Measurements from ENCODE around the gene CPEB4.

Gene CPEB4

DNA sequence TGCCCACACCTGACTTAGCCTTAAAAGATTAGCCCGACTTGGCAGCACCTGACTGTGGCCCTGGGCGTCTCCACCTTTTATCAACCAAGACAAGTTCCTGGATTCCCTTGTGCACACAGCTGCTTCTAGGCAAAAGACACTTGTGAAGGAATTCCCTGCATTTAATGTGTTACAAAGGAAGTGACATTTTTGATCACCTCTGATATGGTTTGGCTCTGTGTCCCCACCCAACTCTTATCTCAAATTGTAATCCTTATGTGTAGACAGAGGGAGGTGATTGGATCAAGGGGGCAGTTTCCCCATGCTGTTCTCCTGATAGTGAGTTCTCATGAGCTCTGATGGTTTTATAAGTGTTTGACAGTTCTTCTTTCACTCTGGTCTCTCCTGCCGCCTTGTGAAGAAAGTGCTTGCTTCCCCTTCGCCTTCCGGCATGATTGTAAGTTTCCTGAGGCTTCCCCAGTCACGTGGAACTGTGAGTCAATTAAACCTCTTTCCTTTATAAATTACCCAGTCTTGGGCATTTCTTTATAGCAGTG lies 2.6 kb upstream of the CPEB4 start:
- DNase-seq = no peak

DNA sequence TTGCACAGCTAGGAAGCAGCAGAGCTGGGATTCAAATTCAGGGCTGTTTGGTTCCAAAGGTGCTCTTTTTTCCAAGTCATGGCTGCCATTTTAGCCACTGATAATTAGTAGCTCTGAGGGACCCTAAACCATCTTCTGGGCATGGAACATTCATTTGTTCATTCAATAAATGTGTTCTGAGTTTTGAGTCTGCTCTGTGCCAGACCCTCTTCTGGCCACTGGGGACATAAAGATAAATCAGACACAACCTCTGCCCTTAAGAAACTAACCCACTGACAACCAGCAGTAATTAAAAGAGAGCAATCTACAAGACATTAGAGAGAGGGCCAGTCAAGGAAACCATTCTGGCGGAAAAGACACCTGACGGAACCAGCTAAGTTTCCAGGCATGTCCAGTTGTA lies 2.0 kb upstream of the CPEB4 start:
- no peak for DNase-seq

DNA sequence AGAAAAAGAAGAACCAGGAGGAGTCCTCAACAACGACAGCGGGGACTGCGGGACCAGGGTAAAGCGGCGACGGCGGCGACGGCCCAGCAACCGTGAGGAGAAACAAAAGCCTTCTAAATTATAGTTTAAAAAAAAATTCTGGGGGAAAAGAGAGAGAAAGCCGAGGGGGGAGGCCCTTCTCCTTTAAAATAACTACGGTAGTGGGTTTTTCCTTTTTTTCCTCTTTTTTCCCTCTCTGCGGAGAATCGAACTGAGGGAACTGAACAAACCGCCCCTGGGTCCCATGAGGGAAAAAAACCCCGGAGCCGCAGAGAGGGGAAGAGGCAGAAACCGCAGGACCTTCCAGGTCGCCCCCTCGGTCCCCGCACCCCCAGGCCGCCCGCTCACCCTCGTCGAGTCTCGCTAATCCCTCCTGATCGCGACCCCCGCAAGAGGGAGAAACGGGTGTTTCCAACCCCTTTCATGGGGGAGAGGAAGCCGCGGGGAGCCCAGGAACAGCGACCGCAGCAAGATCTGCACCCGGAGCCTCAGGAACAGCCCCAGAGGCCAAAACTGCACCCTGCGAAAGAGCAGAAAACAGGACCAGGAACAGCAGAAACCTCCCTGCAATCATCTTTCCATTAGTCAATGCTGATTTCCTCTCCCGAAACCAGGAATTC lies 453 bp downstream of the CPEB4 start:
- peak; percentile 26 for DNase-seq

DNA sequence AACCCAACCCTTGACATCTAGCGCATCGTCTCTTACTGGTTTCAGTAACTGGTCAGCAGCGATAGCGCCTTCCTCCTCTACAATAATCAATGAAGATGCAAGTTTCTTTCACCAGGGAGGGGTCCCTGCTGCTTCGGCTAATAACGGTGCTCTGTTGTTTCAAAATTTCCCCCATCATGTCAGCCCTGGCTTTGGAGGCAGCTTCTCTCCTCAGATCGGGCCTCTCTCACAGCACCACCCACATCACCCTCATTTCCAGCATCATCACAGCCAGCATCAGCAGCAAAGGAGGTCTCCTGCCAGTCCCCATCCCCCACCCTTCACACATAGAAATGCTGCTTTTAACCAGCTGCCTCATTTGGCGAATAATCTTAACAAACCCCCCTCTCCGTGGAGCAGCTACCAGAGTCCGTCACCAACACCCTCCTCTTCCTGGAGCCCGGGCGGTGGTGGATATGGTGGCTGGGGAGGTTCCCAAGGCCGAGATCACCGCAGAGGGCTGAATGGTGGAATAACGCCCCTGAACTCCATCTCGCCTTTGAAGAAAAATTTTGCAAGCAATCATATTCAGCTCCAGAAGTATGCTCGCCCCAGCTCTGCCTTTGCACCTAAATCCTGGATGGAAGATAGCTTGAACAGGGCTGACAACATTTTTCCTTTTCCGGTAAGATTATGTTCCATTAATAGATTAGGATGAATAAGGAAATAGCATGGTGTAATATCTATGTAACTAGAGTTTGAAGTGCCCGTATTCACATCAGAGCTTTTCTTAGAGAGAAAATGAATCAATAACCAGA lies 2.2 kb downstream of the CPEB4 start:
- peak; percentile 53 for DNase-seq

DNA sequence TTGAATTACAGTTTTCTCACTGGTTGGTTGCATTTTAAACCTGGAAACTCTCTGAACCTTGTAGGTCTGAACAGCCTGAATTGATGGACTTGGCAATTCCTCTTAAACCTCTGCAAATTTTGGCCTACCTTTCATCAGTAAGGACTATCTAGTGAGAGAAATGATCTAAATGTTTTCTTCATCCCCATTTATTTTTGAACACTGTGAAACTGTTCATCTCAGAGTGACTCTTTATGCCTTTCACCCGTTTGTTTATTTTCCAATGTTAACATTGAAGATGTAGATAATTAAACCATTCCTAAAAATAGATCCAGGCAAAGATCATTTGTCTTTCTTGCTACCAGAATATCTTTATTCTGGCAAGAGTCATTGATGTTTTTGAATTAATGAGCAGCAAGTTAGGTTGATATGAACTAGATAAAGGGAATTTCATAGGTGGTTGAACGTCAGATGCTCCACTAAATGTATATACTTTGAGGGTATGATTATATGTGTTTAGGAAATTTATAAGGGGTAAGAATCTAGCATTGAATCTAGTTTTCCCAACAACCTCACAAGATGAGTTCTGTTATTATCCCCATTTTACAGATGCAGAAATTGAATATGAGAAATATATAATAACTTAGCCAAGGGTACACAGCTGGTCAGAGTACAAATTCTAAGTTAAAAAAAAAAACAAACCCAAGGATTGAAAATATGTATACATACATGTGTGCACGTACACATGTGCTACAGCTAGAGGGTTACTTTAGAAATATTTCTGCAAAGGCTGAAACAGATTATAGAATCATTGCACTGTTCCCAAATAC lies 3.4 kb downstream of the CPEB4 start:
- peak; percentile 22 for DNase-seq

DNA sequence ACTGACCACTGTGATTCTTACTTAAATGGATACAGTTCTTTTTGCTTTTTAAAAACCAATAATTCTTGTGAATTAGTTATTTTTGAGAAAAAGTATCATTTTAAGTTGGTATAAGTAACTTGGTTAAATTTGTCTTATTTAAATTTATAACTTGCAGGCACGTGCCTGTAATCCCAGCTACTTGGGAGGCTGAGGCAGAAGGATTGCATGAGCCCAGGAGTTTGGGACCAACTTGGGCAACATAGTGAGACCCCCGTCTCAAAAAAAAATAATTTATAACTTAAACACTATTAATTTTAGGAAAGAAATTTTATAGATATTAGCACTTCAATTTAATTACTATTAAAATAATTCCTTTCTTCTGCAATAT lies 5.0 kb downstream of the CPEB4 start:
- no peak for DNase-seq

DNA sequence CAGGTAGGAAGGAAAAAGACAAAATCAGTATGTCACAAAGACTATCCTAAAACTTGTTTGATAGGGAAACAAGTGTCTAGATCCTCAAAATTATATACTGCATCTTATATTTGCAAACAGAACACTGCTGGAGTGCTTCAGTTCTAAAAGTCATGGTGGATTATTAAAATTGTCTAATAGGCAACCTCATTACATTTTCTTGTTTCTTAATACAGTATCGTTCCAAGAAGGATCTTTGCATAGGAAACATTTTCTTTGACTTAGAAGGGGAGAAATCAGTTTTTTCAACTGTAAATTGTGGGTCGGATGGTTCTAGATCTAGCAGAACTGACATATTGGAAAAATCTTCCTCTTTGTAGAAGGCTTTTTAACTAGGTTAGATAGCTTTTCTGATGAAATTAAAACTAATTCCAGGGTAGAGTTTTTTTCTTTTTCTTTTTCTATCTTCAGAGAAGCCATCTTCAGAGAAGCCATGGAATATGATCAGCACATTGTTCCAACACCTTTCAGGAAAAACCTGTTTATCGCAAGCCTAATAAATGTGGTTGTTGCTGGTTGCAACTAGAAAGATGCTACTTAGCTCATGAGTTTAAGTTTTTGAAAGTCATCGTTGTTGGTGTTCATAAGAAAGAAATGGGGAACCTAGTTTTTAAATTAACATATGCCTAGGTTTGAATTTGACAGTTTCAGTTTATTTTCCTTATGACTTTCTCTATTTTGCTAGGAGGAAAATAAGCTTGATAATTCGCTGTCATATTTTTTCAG lies 7.4 kb downstream of the CPEB4 start:
- peak; percentile 17 for DNase-seq

DNA sequence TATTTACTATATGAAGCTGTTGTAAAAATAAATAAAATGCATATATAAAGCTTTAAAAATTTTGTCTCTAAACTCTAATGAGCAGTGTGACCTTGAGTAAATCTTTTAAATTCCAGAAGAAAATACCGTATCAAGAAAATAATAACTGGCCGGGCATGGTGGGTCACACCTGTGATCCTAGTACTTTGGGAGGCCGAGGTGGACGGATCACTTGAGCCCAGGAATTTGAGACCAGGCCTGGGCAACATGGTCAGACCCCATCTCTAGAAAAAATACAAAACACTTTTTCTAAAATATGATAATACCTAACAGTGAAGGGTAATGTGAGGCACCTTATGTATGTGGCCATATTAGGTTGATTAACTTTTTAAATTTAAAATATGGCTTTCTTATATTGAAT lies 8.5 kb downstream of the CPEB4 start:
- DNase-seq = no peak

DNA sequence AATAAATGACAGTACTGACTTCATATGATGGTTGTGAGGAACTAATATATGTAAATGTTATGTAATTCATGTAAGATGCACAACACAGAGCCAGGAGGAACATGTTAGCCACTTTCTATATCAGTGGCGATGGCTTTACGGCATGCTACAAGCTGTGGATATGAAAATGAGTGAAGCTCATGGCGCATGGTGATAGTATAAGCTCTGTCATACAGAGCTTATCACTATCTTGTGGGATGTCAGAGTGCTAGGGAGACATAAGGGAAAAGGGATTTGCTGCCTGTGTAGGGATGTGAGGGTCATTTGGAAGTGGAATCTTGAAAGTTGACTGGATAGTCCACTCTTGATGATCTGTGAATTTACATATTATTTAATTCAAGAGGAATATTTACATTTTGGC lies 13.6 kb downstream of the CPEB4 start:
- no peak for DNase-seq

DNA sequence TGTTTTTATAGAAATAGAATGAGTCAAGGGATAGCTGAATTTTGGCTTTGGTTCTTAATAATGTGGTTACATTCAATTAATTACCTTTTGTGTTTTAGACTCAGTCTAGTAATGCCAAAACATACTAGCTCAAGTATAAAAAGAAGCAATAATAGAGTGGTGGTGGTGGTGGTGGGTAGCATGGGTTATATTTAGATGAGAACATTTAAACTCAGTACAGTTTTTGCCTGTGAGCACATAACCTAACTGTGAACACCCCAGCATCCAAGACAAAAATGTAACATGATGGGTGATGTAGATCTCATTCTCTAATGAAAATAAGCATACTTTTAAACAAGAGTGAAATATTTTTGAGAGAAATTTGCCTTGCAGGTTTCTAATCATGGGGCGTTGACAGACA lies 14.2 kb downstream of the CPEB4 start:
- no peak for DNase-seq

DNA sequence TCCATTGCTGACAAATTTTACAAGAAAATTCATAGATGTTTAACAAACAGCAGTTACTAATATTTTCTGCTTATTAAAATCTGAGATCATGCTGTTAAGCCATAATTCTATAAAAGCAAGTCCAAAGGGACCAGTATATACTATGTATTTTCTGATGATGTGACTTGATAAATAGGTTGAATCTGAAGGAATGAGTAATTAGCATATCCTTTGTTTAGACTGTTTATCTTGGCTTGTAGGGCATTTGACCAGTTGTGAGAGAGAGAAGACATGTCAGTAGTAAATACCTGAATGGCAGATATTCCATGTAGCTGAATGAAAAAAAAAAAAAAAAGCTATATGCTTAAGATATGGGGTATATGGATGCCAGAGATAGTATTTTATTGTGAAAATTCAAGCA lies 14.6 kb downstream of the CPEB4 start:
- DNase-seq = no peak

DNA sequence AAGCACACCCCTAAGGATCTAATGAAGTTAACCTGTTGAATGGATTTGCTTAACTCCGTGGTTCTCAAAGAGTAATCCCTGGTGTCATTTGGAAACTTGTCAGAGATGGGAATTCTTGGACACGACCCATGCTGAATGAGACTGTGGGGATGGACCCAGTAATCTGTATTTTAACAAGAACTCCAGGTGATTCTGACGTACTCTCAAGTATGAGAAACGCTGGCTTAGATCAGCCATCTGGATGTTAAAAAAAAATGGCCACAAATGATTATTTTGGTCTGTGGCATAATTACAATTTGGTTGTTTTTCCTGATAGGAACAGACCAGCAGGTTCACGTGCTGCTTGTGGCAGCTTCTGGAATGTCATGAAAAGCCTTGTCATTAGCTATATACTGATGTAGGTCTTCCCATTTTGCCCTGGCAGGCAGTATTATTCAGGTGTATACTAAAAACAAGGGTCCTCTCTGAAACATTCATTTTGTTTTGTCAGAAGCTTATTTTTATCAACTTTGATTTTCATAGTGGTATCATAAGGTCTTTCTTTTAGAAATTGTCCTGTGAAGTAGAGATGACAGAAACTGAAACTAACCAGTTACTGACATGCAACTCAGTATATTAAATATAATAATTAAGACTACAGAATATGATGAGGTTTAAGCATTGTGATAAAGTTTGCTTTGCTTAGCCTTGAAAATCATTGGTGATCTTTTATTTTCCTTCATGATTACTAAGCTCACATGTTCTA lies 15.4 kb downstream of the CPEB4 start:
- DNase-seq = no peak

DNA sequence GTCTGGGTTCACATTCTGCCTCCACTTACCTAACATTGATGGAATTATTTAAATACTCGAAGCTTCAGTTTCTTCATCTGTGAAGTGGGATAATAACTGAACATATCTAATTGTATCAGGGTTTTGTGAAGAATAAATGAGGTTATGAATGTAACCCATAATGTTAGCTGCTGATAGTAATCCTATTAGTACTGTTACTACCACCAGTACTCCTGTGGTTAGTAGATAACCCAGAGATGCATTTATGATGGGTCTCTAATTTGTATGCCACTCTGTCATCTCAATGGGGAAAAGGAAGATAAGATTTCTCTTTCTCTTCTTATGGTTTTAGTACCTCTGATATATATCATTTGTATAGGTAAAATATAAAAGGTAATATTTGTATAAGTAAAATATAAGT lies 16.0 kb downstream of the CPEB4 start:
- DNase-seq = no peak

DNA sequence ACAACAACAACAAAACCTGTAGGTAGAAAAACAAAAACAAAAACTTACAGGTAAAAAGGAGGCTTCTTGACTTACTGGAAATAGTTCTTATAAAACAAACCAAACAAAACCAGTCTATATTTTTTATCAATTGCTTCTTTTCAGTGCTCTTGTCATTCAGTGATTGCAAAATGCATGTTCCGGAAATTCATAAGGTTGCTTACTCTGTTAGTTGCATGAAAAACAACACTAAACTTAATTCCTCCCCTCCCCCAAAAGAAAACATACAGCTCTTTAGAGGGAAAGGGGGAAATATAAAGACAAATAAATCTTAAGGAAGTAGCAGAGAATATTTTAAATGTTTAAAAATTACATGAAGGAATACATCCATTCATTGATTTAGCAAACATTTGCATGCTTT lies 19.1 kb downstream of the CPEB4 start:
- DNase-seq = no peak

DNA sequence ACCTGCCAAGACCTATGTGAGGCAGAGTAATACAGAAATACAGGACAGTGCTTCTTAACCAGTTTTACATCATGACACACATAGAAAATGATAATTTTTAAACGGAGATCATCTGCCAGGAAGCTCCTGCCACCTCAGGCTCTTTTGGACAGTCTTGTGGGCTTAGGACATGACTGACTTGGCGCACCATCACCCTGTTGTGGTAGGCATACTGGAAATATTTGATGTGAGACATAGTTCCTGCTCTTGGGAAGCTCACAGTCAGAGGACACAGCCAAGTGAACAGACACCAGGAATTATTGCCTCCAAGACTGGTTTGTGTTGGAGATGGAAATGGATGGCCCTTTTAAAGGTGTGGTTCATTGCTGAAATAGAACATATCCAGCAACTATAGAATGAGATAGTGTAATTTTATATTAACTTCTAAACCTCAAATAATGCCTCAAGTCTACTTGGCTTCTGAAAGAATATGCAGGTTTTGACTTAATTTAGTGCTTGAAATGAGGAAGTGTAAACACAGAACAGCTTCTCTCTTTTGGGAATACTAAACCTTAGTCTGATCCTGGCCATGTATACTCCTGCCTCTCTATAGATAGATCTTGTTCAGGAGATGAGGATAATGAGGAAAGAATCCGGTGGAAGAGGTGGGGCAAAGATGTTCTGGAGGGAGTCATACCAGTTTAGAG lies 19.7 kb downstream of the CPEB4 start:
- no peak for DNase-seq

DNA sequence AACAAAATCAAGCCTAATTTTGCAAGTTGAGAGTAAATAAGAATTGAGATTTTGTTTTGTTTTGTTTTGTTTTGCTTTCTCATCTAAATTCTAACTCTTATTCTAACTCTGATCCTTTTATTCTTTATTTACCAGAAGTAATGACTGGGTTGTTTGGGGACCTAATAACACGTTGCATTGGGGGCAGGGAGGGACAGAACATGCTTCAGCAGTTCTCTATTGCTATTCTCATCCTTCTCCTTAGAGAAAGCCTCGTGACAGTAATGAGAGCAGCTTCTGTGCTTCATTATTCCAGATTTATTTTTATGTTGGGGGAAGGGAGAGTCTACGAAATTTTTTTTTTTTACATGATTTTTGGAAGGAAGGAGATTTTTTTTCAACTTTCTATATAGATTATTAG lies 21.1 kb downstream of the CPEB4 start:
- peak; percentile 70 for DNase-seq

DNA sequence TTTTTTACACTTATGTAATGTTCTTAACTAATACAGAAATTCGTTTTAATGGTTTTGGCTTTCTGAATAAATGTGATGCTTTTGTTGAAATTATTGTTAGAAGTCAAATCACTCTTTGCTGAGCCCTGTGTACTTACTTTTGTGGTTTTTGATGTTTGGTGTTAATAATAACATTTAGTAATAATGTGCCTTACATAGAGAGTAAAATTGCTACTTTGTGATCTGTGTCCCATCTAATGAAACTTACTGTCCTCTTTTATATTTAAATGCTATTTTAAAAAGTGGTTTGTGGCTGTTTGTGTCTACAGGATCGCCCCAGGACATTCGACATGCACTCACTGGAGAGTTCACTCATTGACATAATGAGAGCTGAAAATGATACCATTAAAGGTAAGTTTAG lies 22.1 kb downstream of the CPEB4 start:
- peak; percentile 29 for DNase-seq

DNA sequence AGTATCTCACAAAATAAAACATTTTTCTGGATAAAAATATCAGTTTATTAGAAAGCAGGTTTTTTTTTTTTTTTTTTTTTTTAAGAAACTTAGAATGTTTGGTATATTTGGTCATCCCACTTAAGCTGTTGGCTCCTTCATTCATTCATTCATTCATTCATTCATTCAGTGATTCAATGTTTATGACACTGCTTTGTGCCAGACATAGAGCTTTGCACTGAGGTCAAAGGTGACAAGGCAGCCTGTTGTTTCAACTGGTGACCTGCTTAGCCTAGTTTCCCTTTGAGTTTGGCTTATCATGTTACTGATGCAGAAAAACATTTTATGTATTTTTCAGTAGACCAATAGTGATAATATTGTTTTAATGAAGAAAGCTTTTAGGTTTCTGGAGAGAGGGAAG lies 23.5 kb downstream of the CPEB4 start:
- no peak for DNase-seq

DNA sequence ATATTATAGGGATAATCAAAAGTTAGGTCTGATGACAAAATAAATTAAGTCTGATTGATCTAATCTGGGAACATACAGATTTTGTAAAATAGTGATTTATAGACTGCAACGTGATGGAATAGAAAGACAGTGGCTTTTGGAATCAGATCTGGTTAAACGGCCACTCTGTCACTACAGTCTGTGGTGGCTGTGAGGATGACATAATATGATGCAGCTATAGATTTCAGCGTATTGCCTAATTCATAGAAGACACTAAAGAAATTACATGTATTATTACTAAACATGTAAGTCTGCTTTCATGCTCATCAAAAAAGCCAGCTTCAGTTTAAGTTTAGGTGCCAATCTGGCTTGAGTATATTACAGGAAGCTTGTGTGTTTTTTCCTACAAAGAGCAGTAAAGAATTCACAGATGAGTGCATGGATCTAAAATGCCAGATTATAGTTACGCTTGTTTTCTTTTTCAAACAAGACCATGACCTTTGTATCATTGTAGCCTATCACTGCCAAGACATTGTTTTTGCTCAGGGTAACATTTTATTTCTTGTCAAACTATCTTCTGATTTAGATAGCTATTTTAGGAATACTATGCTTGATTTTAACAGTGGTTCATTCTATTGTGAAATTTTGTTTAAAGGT lies 25.7 kb downstream of the CPEB4 start:
- DNase-seq = no peak

DNA sequence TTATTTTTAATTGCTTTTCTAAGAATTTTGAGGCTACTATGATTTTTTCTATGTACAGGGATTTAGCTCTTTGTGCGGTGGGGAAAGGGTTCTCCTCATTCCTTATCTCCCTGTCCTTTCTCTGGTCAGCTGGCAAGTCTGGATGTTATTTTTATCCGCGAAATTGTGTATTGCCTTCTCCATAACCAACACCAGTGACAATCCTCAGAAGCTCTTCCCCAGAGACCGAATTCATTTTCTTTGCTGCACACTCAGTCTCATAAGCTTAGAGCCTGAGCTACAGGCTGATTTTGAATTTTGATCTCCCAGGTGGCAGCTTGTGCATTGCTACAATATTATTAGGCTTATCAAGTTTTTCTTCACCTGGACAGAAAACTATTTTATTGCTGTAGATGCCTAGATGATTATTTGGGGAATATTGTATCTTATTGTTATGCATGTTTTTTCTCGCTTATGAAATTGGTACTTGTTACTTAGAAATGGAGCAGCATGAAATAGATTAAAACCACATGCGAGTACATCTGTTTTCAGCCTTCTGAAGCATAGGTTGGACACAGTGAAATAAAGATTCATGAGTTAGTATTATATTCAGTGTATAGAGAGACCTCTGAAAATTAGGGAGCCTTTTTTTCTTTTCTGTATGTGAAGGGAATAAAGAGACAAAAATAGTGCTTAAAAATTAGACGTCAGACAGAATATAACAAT lies 27.3 kb downstream of the CPEB4 start:
- no peak for DNase-seq

All from midbrain (tissue), 1 donor.